K562 (cell line): Measurements from ENCODE around the gene VIM. TPM values are rescaled to one million over a fixed set of nuclear protein-coding genes. Genes with fewer than 3 reads are reported as not detected.

Source experiments
- CHD4 ChIP-seq: fragments of 200-600 bp; sonication (generic); IDR thresholded peaks from 3 replicates; pipeline ENCODE4 v1.6.1; 2012; ENCODE audit warnings: low read depth, mild to moderate bottlenecking, mixed read lengths, low read length, inconsistent platforms; ENCODE audit not compliant: insufficient read depth, insufficient replicate concordance, poor library complexity, severe bottlenecking
- CREM ChIP-seq: IDR thresholded peaks from 2 replicates; pipeline ENCODE4 v1.6.1; 2014; ENCODE audit warnings: antibody characterized with exemption, low read depth
- FOXJ2 ChIP-seq: fragments of 200-800 bp; sonication (Bioruptor generic); IDR thresholded peaks from 2 replicates; pipeline ENCODE4 v1.6.1; 2016; ENCODE audit warnings: missing genetic modification characterization, missing compliant biosample characterization
- JUND ChIP-seq, 2 experiments: IDR thresholded peaks; 2 replicates in 1 of 2; 3 replicates in 1 of 2; pipeline ENCODE4 v1.6.1; 2011; ENCODE audit warnings: borderline replicate concordance in 2 of 2, low read depth in 2 of 2, low read length in 2 of 2, improper control_type of control experiment in 1 of 2, missing biosample characterization in 1 of 2, missing genetic modification characterization in 1 of 2, missing genetic modification reagents in 1 of 2
- MEIS2 ChIP-seq: fragments of 450-650 bp; IDR thresholded peaks from 2 replicates; pipeline ENCODE4 v1.6.1; 2014; ENCODE audit warnings: mild to moderate bottlenecking; ENCODE audit not compliant: partially characterized antibody
- NFIC ChIP-seq: fragments of 450-650 bp; IDR thresholded peaks from 2 replicates; pipeline ENCODE4 v1.6.1; 2017; ENCODE audit warnings: mild to moderate bottlenecking, inconsistent platforms
- NUFIP1 ChIP-seq: fragments of 450-650 bp; IDR thresholded peaks from 2 replicates; pipeline ENCODE4 v1.6.1; 2018; ENCODE audit not compliant: partially characterized antibody
- TCF7 ChIP-seq: sonication (generic); IDR thresholded peaks from 2 replicates; pipeline ENCODE4 v1.6.1; 2016; ENCODE audit warnings: antibody characterized with exemption, borderline replicate concordance
- ZBTB2 ChIP-seq: fragments of 450-650 bp; IDR thresholded peaks from 2 replicates; pipeline ENCODE4 v1.6.1; 2016; ENCODE audit warnings: antibody characterized with exemption
- ZC3H11A ChIP-seq: IDR thresholded peaks from 2 replicates; pipeline ENCODE4 v1.6.1; 2012; ENCODE audit warnings: low read depth, low read length, improper control_type of control experiment
- ZNF609 ChIP-seq: sonication (generic); formaldehyde crosslinking; IDR thresholded peaks from 2 replicates; pipeline ENCODE4 v1.8.1; 2023; ENCODE audit warnings: missing genetic modification reagents, mild to moderate bottlenecking, borderline replicate concordance
- polyA plus RNA-seq, 8 experiments: library from polyadenylated mRNA; depleted of rRNA in 4 of 8; stranded (reverse) in 5 of 8; unstranded in 3 of 8; fragments of >200 nt; fragmentation: Nextera tagmentation in 2 of 8; fragmentation: Illumina TruSeq in 1 of 8; extraction: Ambion mirVana in 2 of 8; extraction: Trizol in 1 of 8; gene quantifications; 2 replicates each; pipeline versions ENCODE4 v1.2.1 to v1.2.3, GENCODE V29; 2011 to 2014; ENCODE audit warnings: inconsistent platforms in 1 of 8, missing spikeins in 1 of 8
- total RNA-seq, 7 experiments: library from RNA; depleted of rRNA in 6 of 7; stranded (reverse); fragments of >200 nt in 6 of 7; fragmentation: Illumina TruSeq in 2 of 7; extraction: Trizol in 2 of 7; gene quantifications; 2 replicates each; pipeline versions ENCODE4 v1.2.1 to v1.2.3, GENCODE V29; 2011 to 2021; ENCODE audit warnings: low replicate concordance in 1 of 7
- TF ChIP-seq, protein P1 (sequence below), 2 experiments: fragments of 450-650 bp; formaldehyde crosslinking in 1 of 2; IDR thresholded peaks; 2 replicates each; pipeline versions ENCODE4 v1.4.0 to v1.6.1; 2014 to 2020; ENCODE audit warnings: mild to moderate bottlenecking in 2 of 2, borderline replicate concordance in 1 of 2, low read depth in 1 of 2

Gene VIM
- total and polyA plus RNA-seq, 9 of the 15 experiments (the other 6 are each of a cell fraction or from before 2014, with no cell fraction given) = 86.0 to 621 (median 383) TPM

GRCh38 chr10:17203416-17203815, 24.6 kb upstream of the VIM start (continued):
- TF ChIP-seq ZC3H11A (no peak), MEIS2 (peak; percentile 21), NFIC (peak; percentile 49; the same call in 1 of the 2 replicates), TCF7 (peak; percentile 74; the same call in 1 of the 2 replicates), ZBTB2 (peak; percentile 35; the same call in 1 of the 2 replicates), FOXJ2 (tag) (0 out of 2 replicates have a peak, but pooled peaks have one; percentile 8), ZNF609 (CRISPR knock-in tag) (no peak), CREM (peak; percentile 35; the same call in 1 of the 2 replicates), JUND (IDR thresholded peaks at IDR 0.05; ENCODE audit: borderline replicate concordance, low read depth, low read length) (peak; percentile 73), JUND (tag; IDR thresholded peaks at IDR 0.05; ENCODE audit: borderline replicate concordance, low read depth, low read length) (peak; percentile 64; the same call in 1 of the 3 replicates), CHD4 (no peak), NUFIP1 (no peak)
- TF ChIP-seq, protein P1, sequence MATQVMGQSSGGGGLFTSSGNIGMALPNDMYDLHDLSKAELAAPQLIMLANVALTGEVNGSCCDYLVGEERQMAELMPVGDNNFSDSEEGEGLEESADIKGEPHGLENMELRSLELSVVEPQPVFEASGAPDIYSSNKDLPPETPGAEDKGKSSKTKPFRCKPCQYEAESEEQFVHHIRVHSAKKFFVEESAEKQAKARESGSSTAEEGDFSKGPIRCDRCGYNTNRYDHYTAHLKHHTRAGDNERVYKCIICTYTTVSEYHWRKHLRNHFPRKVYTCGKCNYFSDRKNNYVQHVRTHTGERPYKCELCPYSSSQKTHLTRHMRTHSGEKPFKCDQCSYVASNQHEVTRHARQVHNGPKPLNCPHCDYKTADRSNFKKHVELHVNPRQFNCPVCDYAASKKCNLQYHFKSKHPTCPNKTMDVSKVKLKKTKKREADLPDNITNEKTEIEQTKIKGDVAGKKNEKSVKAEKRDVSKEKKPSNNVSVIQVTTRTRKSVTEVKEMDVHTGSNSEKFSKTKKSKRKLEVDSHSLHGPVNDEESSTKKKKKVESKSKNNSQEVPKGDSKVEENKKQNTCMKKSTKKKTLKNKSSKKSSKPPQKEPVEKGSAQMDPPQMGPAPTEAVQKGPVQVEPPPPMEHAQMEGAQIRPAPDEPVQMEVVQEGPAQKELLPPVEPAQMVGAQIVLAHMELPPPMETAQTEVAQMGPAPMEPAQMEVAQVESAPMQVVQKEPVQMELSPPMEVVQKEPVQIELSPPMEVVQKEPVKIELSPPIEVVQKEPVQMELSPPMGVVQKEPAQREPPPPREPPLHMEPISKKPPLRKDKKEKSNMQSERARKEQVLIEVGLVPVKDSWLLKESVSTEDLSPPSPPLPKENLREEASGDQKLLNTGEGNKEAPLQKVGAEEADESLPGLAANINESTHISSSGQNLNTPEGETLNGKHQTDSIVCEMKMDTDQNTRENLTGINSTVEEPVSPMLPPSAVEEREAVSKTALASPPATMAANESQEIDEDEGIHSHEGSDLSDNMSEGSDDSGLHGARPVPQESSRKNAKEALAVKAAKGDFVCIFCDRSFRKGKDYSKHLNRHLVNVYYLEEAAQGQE (IDR thresholded peaks at IDR 0.05; ENCODE audit: borderline replicate concordance) = peak; percentile 20; the same call in 1 of the 2 replicates
- TF ChIP-seq, protein P1 (CRISPR knock-in tag; IDR thresholded peaks at IDR 0.05; ENCODE audit: low read depth) = no peak
